Esophagus mucosa (tissue), 1 donor: Measurements from ENCODE around the gene F10. TPM values are rescaled to one million over a fixed set of nuclear protein-coding genes. Genes with fewer than 3 reads are reported as not detected.
"Not testable (repeated sequence)": the region's sequence is repeated elsewhere in the genome, so short reads cannot be mapped to it uniquely, and the experiment has no call there.

Experiments
- ATAC-seq: fragments of 200-7000 bp; cut with Tn5 transposase; one replicate; pipeline ENCODE4 v1.9.1; 2020
- total RNA-seq: library from RNA; stranded (reverse); gene quantifications from one replicate; pipeline ENCODE4 v1.2.4, GENCODE V29; 2023
- donor health status: DM: yes; HTN: yes; CAD: no.

The F10 gene
- total RNA-seq, 1 donor from 2014 or later, result 0.56 TPM

- no peak for ATAC-seq
Measured at GRCh38 chr13:113086991-113087922, 35.3 kb upstream of the F10 start.

GRCh38 chr13:113087923-113088690, 34.5 kb upstream of the F10 start:
- ATAC-seq, result no peak

GRCh38 chr13:113088691-113089020, 33.9 kb upstream of the F10 start:
- ATAC-seq, result no peak

- ATAC-seq, result no peak
Measured at GRCh38 chr13:113089693-113090414, 32.7 kb upstream of the F10 start.

- ATAC-seq, result no peak
Measured at GRCh38 chr13:113090415-113090770, 32.2 kb upstream of the F10 start.

GRCh38 chr13:113090806-113091205, 31.8 kb upstream of the F10 start:
- ATAC-seq, result no peak

- ATAC-seq, result no peak
Measured at GRCh38 chr13:113091211-113091771, 31.3 kb upstream of the F10 start.

- ATAC-seq, result no peak
Measured at GRCh38 chr13:113091891-113092775, 30.5 kb upstream of the F10 start.

- ATAC-seq, result no peak
Measured at GRCh38 chr13:113092776-113093579, 29.6 kb upstream of the F10 start.

GRCh38 chr13:113093580-113094409, 28.8 kb upstream of the F10 start:
- ATAC-seq, result no peak

GRCh38 chr13:113094410-113094800, 28.2 kb upstream of the F10 start:
- no peak for ATAC-seq

GRCh38 chr13:113095146-113096051, 27.2 kb upstream of the F10 start:
- ATAC-seq, result no peak

GRCh38 chr13:113096052-113096744, 26.4 kb upstream of the F10 start:
- ATAC-seq, result no peak

GRCh38 chr13:113096745-113097305, 25.8 kb upstream of the F10 start:
- ATAC-seq, result peak; percentile 14

GRCh38 chr13:113097651-113098050, 24.9 kb upstream of the F10 start:
- no peak for ATAC-seq

- no peak for ATAC-seq
Measured at GRCh38 chr13:113098162-113098732, 24.4 kb upstream of the F10 start.

- ATAC-seq, result no peak
Measured at GRCh38 chr13:113099142-113099541, 23.5 kb upstream of the F10 start.

- not testable (repeated sequence) for ATAC-seq
Measured at GRCh38 chr13:113102302-113102701, 20.3 kb upstream of the F10 start.
